CD4-positive, alpha-beta T cell treated with Interferon alpha-2 for 1 hour (primary cell): Measurements from ENCODE around the gene HDAC4.

Experiments used
- DNase-seq, 2 donors: peaks; one replicate each; pipeline ENCODE4 v3.0.0-alpha.2; 2020 to 2022

HDAC4 gene

DNA sequence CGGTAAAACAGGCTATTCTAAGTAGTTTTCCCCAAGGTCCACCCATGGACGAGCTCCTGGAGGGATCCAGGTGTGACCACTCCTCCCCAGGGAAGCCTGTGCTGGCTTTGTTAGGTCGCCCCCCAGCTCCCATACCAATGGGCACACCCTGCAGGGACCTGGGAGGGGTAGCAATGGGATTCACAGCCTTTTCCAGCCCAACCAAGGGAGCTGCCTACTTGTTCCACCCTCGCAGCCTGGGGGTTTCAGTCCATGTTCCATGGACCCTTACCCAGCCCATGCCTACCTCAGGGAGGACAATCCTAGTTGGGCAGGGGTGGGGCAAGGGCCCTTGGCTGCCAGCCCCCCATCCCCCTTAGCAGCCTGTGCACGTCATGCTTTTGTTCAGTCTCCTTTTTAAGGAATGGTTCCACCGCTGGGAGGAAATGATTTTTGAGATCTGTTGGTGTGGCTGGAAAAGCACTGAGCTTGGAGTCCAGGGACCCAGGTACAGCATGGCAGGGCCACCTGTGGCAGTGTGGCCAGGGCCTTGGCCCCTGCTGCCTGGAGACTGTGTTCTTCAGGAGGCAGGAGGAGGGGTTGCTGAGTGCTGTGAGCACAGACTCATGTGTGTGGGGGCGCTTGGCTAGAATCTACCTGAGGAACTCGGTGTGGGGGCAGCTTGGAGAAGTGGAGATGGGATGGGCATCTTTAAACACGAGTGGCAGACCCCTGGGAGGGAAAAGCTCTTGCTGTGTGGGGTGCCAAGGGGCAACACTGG is 386.2 kb downstream of the HDAC4 start:
- no peak for DNase-seq

DNA sequence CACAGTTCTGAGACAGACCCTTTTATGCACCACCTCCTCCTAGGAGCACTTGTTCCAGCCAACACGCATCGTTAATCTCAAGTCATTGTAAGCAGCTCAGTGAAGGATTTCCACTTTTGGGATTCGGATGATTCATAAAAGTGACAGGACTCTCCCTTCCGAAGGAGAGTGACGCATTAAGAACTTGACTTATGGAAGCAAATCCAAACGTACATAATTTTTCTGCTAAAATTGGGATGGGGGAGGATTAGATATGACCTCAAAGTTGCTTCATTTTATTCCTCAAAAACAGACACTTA is 387.2 kb downstream of the HDAC4 start:
- no peak for DNase-seq

- DNase-seq, result no peak
These were observed 387.7 kb downstream of the HDAC4 start for GRCh38 chr2:239012936-239013677.

DNA sequence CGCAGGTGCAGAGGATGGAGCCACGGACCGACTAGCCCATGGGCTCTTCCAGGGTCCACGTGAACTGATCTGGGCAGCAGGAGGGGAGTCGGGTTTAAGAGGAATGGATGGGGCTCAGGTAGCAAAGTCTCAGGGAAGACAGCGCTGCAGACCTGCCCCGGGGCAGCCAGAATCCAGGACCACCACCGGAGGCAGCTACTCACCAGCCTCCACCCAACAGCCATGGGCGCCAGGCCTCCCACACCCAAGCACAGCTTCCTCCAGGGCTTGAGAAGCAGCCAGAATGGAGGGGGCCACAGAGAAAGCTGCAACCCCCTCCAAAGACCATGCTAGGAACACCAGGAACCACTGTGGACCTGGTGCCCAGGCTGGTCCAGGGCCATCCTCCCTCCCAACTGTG is 388.6 kb downstream of the HDAC4 start:
- DNase-seq, result no peak

- DNase-seq, result no peak
These were observed 391.2 kb downstream of the HDAC4 start for GRCh38 chr2:239009589-239009961.

DNA sequence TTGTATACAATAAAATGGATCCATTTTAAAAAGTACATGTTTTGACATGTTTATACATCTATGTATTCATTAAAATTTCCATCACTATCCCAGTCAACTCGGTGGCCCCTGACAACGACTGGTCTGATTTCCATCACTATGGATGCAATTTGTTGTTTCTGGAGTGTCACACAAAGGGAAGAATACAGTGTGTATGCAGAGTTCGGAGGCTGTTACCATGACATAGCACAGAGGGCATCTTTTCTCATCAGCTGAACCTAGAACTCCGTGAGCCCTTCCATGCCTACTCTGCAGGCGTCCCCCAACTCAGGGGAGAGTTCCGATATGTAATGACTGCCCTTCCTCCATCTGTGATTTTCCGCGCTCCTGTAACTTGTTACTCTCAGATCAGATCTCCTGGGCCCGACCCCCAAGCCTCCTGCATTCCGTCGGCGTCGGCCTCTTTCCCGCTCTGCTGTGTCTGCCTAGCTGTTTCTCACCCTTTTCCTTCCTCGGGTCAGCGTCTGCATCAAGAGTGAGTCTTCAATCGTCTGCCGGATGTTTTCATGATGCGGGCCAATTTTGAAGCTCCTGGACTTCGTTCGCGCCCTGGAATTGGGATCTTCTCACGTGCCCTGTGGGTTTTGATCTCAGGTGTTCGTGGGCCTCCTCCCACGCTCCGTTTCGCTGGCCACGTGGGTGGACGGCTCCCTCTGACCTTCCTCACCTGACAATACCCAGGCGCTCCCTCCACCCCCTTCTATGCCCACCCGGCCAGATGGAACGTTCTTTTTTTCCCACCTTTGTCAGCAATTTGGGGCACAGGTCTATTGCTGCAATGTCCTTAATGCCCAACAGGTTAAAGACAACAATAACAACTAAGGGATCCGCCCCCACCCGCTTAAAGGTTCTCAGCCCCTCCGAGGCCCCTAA is 391.9 kb downstream of the HDAC4 start:
- no peak for DNase-seq

DNA sequence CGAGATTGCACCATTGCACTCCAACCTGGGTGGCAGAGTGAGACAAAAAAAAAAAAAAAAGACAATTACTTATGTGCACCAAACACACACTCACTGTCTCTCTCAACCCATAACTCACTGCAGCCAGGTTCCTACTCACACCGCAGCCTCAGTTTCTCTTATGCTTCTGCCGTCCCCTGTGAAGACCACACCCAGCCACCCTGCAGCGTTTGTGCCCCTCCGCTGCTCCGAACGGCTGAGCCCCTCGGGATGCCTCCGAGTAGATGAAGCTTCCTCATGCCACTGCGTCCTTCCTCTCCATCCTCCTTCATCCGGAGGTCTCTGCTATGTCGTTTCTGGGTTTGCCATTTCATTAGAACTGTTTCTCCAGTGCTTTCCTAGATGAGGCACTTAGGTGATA is 392.8 kb downstream of the HDAC4 start:
- DNase-seq, result no peak

DNA sequence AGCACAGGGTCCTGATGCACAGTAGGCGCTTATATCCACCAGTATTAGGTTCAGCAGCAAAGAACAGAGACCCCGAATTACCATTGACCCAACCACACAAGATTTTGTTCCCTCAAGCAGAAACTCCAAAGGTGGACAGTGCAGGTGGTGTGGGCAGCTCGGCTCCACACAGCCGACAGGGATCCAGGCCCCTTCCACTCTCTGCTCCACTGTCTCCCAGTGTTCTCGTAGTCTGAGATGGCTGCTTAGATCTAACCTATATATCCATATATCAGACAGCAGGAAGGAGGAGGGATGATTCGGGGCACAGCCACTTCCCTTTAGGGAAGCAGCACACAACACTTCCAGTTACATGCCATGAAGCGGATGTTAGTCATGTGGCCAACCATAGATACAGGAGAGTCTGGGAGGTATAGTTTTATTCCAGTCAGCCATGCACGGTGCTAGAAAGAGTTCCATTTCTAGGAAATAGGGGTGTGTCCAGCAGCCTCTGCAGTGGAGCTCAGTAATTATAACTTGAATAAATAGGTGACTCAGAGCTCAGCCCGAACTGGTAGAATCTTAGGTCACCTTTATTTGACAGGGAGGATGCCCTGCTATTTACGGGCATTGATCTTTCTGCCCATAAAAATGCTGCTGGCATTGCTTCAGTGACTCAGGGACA is 394.1 kb downstream of the HDAC4 start:
- DNase-seq, result no peak

DNA sequence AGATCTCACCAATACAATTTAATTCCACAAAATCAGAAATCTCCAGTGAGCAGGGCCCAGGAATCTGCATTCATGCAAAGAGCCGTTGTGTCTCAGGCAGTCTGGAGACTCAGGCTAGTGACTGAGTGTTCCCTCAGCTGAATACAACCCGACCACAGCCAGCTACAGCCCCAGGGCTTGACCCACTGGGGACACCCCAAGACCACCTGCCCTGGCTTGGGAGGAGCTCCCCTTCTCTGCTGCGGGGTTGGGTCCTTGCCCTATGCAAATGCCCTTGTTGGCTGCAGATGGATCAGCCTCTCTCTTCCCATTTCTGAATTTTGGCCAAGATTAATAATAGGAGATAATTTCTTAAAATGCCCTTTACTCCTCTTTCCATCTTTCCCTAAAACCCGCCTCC is 395.2 kb downstream of the HDAC4 start:
- DNase-seq, result no peak

DNA sequence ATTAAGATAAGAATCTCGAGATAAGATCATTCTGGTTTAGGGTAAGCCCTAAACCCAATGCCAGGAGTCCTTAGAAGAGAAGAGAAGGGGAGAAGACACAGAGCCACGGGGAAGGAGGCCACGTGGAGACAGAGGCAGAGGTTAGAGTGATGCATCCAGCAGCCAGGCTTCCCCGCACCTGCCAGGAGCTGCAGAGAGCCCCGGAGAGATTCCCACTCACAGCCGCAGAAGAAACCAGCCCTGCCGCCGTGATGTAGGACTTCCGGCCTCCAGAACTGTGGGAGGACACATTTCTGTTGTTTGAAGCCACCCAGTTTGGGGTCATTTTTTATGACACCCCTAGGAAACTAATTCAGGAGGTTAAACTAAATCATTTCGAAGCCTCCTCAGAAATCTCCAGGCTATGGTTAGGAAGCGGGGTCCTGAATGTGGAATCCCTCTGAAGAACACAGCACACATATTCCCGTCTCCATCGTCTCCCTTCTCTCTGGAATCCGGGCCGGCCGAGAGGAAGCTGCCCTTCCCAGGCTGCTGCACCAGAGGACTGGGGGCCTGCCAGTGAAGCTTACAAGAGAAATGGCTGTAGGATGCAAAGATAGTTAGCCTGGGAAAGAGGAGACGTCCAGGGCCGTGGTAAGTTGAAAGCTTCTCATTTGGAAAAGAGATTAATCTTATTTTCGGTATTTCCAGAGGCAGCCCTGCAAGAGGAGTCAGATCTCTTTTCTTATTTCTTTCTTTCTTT is 396.4 kb downstream of the HDAC4 start:
- no peak for DNase-seq

- no peak for DNase-seq
These were observed 397.1 kb downstream of the HDAC4 start for GRCh38 chr2:239003624-239004273.

GRCh38 chr2:239002954-239003623 is 397.7 kb downstream of the HDAC4 start:
- no peak for DNase-seq

- DNase-seq, result no peak
These were observed 398.2 kb downstream of the HDAC4 start for GRCh38 chr2:239002591-239002953.

- no peak for DNase-seq
These were observed 399.0 kb downstream of the HDAC4 start for GRCh38 chr2:239001794-239002193.

DNA sequence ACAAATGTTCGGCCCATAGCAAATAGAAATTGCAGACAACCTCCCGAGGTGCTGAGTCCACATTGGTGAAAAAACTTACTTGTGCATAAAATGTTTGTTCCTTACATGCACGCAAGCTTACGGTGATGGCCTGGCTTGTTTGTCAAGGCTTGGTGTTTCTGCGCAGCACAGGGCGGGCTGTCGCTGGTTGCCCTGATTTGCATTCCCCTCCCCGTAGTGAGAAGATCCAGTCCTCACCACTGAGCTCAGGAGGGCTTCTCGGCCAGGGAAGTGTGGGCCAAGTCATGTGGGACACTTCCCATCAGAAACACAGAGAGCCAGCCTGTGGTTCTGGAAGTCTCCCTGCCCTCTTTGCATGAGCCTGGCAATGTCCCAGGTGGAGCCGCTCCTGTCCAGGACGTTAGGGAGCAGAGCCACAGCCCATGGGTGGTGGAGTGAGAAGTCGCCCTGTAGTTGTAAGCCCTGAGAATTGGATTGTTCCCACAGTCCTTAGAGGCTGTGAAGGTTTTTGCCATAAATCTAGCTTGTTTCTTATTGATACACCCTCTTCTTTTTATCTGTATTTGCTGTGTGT is 400.2 kb downstream of the HDAC4 start:
- DNase-seq, result no peak

DNA sequence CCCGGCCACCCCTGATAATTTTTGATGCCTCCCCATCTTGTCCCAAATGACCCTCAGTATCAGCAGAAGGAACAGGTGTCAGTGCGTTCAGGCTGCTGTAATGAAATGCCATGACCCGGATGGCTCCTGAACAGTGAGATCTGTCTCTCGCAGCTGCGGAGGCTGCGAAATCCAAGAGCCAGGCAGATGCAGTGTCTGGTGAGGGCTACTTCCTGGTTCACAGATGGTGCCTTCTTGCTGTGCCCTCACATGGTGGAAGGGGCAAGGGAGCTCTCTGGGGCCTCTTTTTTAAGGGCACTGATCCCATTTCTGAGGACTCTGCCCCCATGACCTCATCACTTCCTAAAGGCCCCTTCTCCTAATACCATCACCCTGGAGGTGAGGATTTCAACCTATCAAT is 400.7 kb downstream of the HDAC4 start:
- DNase-seq, result no peak

GRCh38 chr2:238999291-238999741 is 401.5 kb downstream of the HDAC4 start:
- no peak for DNase-seq

DNA sequence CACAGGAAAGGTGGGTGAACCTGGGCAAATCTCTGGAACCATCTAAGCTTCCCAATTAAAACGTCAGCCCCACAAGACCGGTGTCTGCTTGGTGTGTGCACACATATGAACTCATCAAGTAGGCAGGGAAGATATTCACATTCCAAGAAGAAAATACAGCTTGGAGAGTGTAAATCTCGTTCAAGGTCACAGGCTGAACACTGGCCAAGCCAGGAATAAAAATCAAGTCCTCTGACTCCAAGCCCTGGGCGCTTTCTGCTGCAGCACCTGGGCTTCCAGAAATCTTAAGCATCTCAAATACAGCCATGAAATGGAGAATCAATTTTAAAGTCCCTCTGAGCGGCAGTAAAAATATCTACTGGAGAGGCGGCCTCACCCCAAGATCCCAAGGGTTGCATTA is 402.0 kb downstream of the HDAC4 start:
- DNase-seq, result no peak
